Activated CD8-positive, alpha-beta memory T cell treated with anti-CD3 and anti-CD28 coated beads, Interleukin-2, amount 10 ng/mL, durations not matched to agents 7 days and 5 days (primary cell): ENCODE measurements around the gene FBRSL1. TPM values are rescaled to one million over a fixed set of nuclear protein-coding genes. Genes with fewer than 3 reads are reported as not detected.
"Not testable (repeated sequence)": the region's sequence is repeated elsewhere in the genome, so short reads cannot be mapped to it uniquely, and the experiment has no call there.

Source experiments
- ATAC-seq: fragments of 150-1000 bp; cut with Tn5 transposase; one replicate; pipeline ENCODE4 v1.10.0; 2021; ENCODE audit warnings: moderate library complexity
- CTCF ChIA-PET: fragments of 350-600 bp; sonication (Branson Sonifier 250); formaldehyde crosslinking; loops from one replicate; lab custom pipeline; 2021; ENCODE audit warnings: antibody characterized with exemption; lab: Charles Lee
- DNase-seq: peaks from one replicate; pipeline ENCODE4 v3.0.0-alpha.2; 2020
- H3K27ac Mint-ChIP-seq: one replicate; pipeline ENCODE4 v1.8.0; 2021; ENCODE audit warnings: mild to moderate bottlenecking, mixed read lengths
- H3K27me3 Mint-ChIP-seq: one replicate; pipeline ENCODE4 v1.8.0; 2021; ENCODE audit warnings: mixed read lengths
- H3K36me3 Mint-ChIP-seq: one replicate; pipeline ENCODE4 v1.8.0; 2021; ENCODE audit warnings: mild to moderate bottlenecking, mixed read lengths
- H3K4me1 Mint-ChIP-seq: one replicate; pipeline ENCODE4 v1.8.0; 2021; ENCODE audit warnings: mixed read lengths
- H3K4me3 Mint-ChIP-seq: one replicate; pipeline ENCODE4 v1.8.0; 2021; ENCODE audit warnings: mild to moderate bottlenecking, moderate library complexity, mixed read lengths
- H3K9me3 Mint-ChIP-seq: one replicate; pipeline ENCODE4 v1.8.0; 2022; ENCODE audit warnings: low read depth, mixed read lengths
- total RNA-seq, 2 experiments: library from RNA; stranded (reverse); gene quantifications; one replicate each; pipeline ENCODE4 v1.2.3, GENCODE V29; 2021

FBRSL1 gene
- total RNA-seq, 2 experiments from 2014 or later: 48.1 to 48.6 TPM

DNA sequence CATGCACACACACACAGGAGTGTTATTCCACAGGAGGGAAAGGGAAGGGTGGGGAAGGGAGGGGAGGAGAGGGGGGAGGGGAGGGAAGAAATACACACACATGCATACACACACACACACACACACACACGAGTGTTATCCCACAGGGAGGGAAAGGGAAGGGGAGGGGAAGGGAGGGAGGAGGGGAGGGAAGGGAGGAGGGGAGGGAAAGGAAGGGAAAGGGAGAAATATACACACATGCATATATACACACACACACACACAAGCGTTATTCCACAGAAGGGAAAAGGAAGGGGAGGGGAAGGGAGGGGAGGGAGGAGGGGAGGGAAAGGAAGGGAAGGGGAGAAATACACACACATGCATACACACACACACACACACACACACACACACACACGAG, 19.6 kb upstream of the FBRSL1 start:
- ATAC-seq (no peak), DNase-seq (no peak)
- peaks cover 20% of the 10 kb centered on the region for H3K4me1 Mint-ChIP-seq
- H3K9me3 Mint-ChIP-seq: no peaks in the 10 kb centered on the region
- CTCF ChIA-PET: no interaction called here
- H3K27me3 Mint-ChIP-seq: peaks cover 15% of the 10 kb centered on the region
- no peaks in the 10 kb centered on the region for H3K36me3 Mint-ChIP-seq
- H3K27ac Mint-ChIP-seq: no peak overlapping the region
- H3K4me3 Mint-ChIP-seq: no peak overlapping the region

DNA sequence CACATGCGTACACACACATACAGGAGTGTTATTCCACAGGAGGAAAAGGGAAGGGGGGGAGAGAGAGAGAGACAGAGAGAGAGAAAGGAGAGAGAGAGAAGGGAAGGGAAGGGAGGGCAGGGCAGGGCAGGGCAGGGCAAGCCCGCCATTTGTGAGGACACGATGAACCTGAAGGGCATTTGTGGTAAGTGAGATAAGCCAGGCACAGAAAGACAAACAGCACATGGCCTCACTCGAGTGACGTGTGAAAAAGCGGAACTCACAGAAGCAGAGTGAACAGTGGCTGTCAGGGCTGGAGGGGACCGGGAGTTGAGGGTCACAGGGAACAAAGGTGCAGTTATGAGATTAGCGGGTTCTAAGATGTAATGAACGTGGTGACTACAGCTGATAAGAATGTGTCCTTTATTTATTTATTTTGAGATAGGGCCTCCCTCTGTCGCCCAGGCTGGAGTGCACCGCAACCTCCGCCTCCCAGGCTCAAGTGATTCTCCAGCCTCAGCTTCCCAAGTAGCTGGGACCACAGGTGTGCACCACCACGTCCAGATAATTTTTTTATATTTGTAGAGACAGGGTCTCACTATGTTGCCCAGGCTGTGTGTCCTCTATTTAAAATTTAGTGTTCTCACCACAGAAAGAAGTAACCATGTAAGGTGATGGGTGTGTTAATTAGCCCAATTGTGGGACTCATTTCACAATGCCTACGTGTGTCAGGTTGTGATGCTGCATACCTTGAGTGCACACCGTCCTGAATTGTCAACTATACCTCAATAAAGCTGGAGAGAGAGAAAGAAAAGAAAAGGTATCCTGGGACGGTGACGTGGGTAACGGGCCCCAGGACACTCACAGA, 18.7 kb upstream of the FBRSL1 start:
- Mint-ChIP-seq H3K27ac (peak overlapping the region; percentile 28), H3K4me3 (no peak overlapping the region), H3K27me3 (peaks cover 15% of the 10 kb centered on the region), H3K9me3 (no peaks in the 10 kb centered on the region), H3K36me3 (no peaks in the 10 kb centered on the region), H3K4me1 (peaks cover 27% of the 10 kb centered on the region)
- CTCF ChIA-PET: interaction anchor here (1.1 kb wide), 1 partner anchor 48 kb away, joined by 3 read pairs; no protein-coding TSS in a partner anchor
- ATAC-seq (no peak), DNase-seq (no peak)

DNA sequence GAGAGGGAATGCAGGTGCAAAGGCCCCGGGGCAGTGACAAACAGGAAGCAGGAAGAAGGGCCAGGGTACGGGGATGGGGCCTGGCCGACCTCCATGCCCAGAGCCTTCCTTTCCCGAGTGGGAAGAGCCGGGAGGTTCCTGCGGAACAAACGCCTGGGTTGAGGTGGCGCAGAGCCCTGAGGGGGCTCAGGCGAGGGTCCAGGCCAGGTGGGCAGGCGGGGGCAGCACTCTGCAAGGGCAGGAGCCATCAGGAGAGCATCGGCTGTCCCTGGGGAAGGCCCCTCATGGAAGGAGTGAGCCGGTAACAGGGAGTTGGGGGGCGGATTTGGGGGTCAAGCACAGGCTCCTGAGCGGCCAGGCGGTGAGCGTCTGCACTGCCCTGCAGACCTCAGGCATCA, 18.1 kb upstream of the FBRSL1 start:
- DNase-seq (no peak), ATAC-seq (no peak)
- CTCF ChIA-PET: interaction anchor here (1.1 kb wide), 1 partner anchor 47 kb away, joined by 3 read pairs; no protein-coding TSS in a partner anchor
- H3K27me3 Mint-ChIP-seq: peaks cover 15% of the 10 kb centered on the region
- no peaks in the 10 kb centered on the region for H3K9me3 Mint-ChIP-seq
- no peak overlapping the region for H3K4me3 Mint-ChIP-seq
- peak overlapping the region; percentile 1 for H3K27ac Mint-ChIP-seq
- H3K36me3 Mint-ChIP-seq: no peaks in the 10 kb centered on the region
- H3K4me1 Mint-ChIP-seq: peaks cover 33% of the 10 kb centered on the region

DNA sequence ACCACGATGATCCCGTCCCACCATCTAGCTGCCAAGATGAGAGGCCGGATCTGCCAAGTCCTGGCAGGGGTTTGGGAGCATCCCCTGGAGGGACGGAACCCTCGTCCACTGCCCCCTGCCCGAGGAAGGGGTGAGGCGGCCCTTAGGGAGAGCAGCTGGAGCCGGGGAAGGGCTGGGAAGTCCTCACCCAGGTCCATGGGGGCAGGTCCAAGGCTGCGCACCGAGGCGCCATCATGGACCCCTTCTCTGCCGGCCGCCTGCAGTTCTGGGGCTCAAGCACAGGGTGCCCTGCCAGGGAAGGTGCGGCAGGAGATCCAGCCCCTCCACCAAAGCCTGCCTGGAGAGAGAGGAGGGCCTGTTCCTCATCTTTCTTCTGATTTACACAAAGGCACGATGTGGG, 17.6 kb upstream of the FBRSL1 start:
- H3K9me3 Mint-ChIP-seq: no peaks in the 10 kb centered on the region
- H3K27ac Mint-ChIP-seq: peak overlapping the region; percentile 62
- DNase-seq (no peak), ATAC-seq (no peak)
- H3K4me1 Mint-ChIP-seq: peaks cover 38% of the 10 kb centered on the region
- H3K4me3 Mint-ChIP-seq: peak overlapping the region; percentile 56
- peaks cover 15% of the 10 kb centered on the region for H3K27me3 Mint-ChIP-seq
- H3K36me3 Mint-ChIP-seq: no peaks in the 10 kb centered on the region
- CTCF ChIA-PET: interaction anchor here (1.1 kb wide), 1 partner anchor 47 kb away, joined by 3 read pairs; no protein-coding TSS in a partner anchor

DNA sequence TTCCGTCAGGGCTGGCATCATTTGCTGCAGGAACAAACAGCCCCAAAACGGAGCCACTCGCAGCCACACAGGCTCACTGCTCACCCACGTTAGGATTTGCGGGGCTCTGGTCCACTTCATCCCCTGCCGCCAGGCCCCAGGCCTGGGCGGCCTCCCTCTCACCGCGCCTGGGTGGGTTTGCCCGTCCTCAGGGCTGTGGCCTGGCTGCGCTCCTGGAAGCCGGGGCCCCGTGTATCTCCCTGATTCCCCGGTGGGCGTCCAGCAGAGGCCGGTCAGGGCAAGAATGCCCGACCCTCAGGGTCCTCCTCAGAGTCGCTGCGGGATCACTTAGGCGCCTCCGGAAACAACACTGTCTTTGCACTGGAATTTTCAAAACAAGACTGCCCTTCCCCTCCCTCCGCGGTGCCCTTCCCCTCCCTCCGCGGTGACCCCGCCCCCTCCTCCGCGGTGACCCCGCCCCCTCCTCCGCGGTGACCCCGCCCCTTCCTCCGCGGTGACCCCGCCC, 15.7 kb upstream of the FBRSL1 start:
- peaks cover 9% of the 10 kb centered on the region for H3K27me3 Mint-ChIP-seq
- CTCF ChIA-PET: no interaction called here
- H3K27ac Mint-ChIP-seq: peak overlapping the region; percentile 59
- DNase-seq (peak; percentile 58), ATAC-seq (peak; percentile 43)
- H3K4me1 Mint-ChIP-seq: peaks cover 39% of the 10 kb centered on the region
- H3K36me3 Mint-ChIP-seq: no peaks in the 10 kb centered on the region
- no peaks in the 10 kb centered on the region for H3K9me3 Mint-ChIP-seq
- H3K4me3 Mint-ChIP-seq: peak overlapping the region; percentile 64

DNA sequence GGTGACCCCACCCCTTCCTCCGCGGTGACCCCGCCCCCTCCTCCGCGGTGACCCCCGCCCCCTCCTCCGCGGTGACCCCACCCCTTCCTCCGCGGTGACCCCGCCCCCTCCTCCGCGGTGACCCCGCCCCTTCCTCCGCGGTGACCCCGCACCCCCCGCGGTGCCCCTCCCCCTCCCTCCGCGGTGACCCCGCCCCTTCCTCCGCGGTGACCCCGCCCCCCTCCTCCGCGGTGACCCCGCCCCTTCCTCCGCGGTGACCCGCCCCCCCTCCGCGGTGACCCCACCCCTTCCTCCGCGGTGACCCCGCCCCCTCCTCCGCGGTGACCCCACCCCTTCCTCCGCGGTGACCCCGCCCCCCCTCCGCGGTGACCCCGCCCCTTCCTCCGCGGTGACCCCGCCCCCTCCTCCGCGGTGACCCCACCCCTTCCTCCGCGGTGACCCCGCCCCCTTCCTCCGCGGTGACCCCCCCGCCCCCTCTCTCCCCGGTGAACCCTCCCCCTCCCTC, 15.1 kb upstream of the FBRSL1 start:
- ATAC-seq, H3K27me3 Mint-ChIP-seq, H3K9me3 Mint-ChIP-seq, CTCF ChIA-PET, H3K27ac Mint-ChIP-seq, H3K36me3 Mint-ChIP-seq, DNase-seq, H3K4me3 Mint-ChIP-seq: not testable (repeated sequence)
- peaks cover 34% of the 10 kb centered on the region for H3K4me1 Mint-ChIP-seq

DNA sequence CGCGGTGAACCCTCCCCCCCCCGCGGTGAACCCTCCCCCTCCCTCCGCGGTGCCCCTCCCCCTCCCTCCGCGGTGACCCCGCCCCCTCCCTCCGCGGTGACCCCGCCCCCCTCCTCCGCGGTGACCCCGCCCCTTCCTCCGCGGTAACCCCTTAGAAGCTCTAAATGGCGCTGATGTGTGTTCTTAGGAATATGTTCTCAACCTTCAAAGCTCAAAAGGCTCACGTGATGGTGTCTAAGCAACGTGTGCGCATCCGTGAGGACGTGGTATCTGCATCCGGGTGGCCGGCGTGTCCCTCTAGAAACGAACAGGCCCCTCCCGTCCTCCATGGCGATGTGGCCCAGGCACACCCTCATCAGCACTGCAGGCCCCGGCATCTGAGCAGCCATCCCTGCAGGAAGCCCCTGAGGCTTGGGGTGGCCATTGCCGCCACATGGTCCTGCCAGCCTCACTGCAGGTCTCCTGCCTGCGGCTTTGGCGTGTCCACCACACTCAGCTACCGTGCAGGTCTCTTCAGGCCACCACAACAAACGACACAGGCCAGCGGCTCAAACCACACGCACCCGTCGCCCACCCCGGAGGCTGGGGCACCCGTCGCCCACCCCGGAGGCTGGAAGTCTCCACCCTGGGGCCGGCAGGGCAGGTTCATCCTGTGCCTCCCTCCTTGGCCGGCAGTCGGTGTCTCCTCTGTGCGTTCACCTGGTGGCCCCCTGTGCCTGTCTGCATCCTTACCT, 14.5 kb upstream of the FBRSL1 start:
- no peaks in the 10 kb centered on the region for H3K9me3 Mint-ChIP-seq
- ATAC-seq (peak; percentile 62), DNase-seq (peak; percentile 73)
- H3K27ac Mint-ChIP-seq: peak overlapping the region; percentile 78
- no peaks in the 10 kb centered on the region for H3K27me3 Mint-ChIP-seq
- peak overlapping the region; percentile 52 for H3K4me3 Mint-ChIP-seq
- CTCF ChIA-PET: interaction anchor here (0.9 kb wide), 1 partner anchor 12 kb away, joined by 3 read pairs; no protein-coding TSS in a partner anchor
- H3K36me3 Mint-ChIP-seq: no peaks in the 10 kb centered on the region
- H3K4me1 Mint-ChIP-seq: peaks cover 33% of the 10 kb centered on the region

DNA sequence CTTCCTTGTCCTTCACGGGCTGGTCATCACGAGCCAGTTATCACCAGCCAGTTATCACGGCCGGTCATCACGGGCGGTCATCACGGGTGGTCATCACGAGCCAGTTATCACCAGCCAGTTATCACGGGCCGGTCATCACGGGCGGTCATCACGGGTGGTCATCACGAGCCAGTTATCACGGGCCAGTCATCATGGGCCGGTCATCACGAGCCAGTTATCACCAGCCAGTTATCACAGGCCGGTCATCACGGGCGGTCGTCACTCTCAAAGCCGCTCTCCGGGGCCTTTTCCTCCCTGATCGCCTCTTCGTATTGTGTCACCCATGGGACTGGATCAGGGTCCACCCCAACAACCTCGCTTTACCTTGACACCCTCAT, 13.9 kb upstream of the FBRSL1 start:
- no peaks in the 10 kb centered on the region for H3K36me3 Mint-ChIP-seq
- peak overlapping the region; percentile 32 for H3K4me3 Mint-ChIP-seq
- CTCF ChIA-PET: interaction anchor here (0.9 to 1.6 kb wide), 2 partner anchors 11 to 85 kb away, joined by 3 read pairs; no protein-coding TSS in a partner anchor
- peaks cover 33% of the 10 kb centered on the region for H3K4me1 Mint-ChIP-seq
- H3K27me3 Mint-ChIP-seq: no peaks in the 10 kb centered on the region
- no peaks in the 10 kb centered on the region for H3K9me3 Mint-ChIP-seq
- H3K27ac Mint-ChIP-seq: peak overlapping the region; percentile 66
- DNase-seq: no peak
- ATAC-seq: no peak

DNA sequence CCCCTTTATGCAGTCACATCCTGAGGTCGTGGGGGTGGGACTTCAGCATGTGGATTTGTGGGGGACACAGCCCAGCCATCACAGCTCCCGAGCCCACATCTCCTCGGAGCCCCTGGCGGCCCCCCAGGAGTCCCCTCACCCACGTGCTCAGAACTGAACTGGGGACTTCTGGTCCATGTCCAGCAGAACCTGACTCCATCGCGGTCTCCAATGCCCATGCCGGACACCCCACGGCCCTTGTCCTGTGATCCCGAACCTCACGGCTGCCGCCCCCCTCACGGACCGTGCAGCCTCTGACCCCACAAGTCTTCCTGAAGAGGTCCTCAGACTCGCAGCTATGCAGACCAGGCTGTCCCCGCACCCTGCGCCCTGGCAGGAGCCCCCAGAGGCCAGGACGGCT, 13.5 kb upstream of the FBRSL1 start:
- CTCF ChIA-PET: interaction anchor here (0.7 to 1.6 kb wide), 2 partner anchors 11 to 85 kb away, joined by 3 read pairs; no protein-coding TSS in a partner anchor
- Mint-ChIP-seq H3K27ac (peak overlapping the region; percentile 46), H3K9me3 (no peaks in the 10 kb centered on the region), H3K4me3 (no peak overlapping the region), H3K36me3 (no peaks in the 10 kb centered on the region), H3K4me1 (peaks cover 31% of the 10 kb centered on the region), H3K27me3 (no peaks in the 10 kb centered on the region)
- DNase-seq (no peak), ATAC-seq (no peak)

DNA sequence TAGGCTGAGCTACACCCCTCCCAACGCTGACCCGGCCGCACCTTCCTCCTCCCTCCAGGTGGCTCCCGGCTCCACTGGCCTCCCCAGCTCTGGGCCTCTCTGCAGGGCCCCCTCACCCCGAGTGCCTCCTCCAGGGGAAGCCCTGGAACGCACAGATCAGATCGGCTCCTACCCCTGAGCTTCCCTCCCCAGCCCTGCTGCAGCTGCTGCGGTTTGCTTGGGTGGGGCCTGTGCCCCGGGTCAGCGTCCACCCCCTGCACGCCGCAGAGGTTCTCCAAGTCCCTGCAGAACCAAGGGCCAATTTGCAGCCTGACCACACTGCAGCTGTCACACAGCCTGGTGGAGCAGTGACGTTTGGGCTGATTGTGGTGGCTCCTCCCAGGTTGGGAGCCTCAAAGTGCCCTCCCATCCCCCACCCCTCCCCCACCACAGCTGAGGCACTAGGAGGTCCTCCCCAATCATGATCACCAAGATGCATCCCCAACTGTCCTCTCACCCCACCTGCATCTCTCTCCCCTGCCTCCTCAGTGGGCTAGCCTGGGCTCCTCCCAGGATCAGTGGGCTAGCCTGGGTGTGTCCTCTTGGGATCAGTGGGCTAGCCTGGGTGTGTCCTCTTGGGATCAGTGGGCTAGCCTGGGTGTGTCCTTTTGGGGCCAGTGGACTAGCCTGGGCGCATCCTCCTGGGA, 12.8 kb upstream of the FBRSL1 start:
- Mint-ChIP-seq H3K36me3 (no peaks in the 10 kb centered on the region), H3K27me3 (no peaks in the 10 kb centered on the region), H3K27ac (peak overlapping the region; percentile 46), H3K4me1 (peaks cover 27% of the 10 kb centered on the region), H3K9me3 (no peaks in the 10 kb centered on the region), H3K4me3 (no peak overlapping the region)
- ATAC-seq (peak; percentile 29), DNase-seq (peak; percentile 62)
- CTCF ChIA-PET: interaction anchor here (0.7 to 1.7 kb wide), 3 partner anchors 10 to 84 kb away, joined by 3 to 5 read pairs (median 3); no protein-coding TSS in a partner anchor

DNA sequence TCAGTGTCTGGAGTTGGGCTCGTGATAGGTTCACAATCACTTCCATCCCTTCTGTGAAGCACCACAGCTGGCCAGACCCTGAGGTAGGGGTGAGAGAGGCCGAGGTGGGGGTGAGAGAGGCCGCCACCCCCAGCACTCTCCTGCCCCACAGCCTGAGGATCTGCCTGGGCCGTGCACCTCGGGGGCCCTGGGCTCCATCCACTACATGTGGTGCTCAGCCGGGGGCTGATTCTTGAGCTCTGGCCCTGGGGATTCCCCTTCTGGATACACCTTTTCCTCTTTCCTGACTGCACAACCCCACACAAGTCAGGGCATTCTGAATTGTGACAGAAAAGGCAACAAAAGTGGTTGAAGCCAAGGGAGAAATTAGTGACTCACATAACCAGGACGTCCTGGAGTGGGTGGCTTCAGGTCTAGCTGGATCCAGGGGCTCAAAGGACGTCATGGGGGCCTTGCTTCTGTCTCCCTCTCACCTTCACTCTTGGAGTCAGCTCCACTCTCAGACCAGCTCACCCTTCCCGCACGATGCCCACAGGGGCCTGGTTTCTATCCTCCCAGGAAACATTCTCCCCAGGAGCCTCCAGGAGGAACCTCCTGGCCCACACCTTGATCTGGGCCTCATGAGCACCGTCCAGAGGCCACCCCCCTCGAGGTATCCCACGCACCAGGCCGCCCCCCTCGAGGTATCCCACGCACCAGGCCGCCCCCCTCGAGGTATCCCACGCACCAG, 12.1 kb upstream of the FBRSL1 start:
- Mint-ChIP-seq H3K4me3 (no peak overlapping the region), H3K27me3 (no peaks in the 10 kb centered on the region), H3K36me3 (no peaks in the 10 kb centered on the region), H3K9me3 (no peaks in the 10 kb centered on the region), H3K27ac (no peak overlapping the region), H3K4me1 (peaks cover 25% of the 10 kb centered on the region)
- ATAC-seq: no peak
- CTCF ChIA-PET: interaction anchor here (0.7 to 1.7 kb wide), 3 partner anchors 8 to 83 kb away, joined by 3 to 5 read pairs (median 4); no protein-coding TSS in a partner anchor
- DNase-seq: no peak

DNA sequence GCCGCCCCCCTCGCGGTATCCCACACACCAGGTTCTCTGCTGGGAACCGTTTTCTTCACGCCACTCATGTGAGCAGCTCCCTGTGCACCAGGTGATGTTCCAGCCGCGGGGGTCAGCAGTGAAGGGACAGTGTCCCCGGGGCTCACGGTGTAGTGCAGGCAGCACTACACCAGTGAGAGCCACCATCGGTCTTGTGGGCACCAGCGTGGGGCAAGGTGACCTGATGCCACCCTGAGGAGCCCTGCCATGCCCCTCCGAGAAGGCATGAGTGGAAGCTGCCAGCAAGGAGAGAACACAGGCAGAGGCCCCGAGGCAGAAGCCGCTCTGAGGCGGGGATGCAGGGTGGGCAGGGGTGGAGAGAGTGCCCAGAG, 11.5 kb upstream of the FBRSL1 start:
- Mint-ChIP-seq H3K4me3 (no peak overlapping the region), H3K27me3 (no peaks in the 10 kb centered on the region), H3K4me1 (peaks cover 25% of the 10 kb centered on the region), H3K36me3 (no peaks in the 10 kb centered on the region), H3K27ac (no peak overlapping the region), H3K9me3 (no peaks in the 10 kb centered on the region)
- ATAC-seq: no peak
- no peak for DNase-seq
- CTCF ChIA-PET: interaction anchor here (0.7 to 1.7 kb wide), 2 partner anchors 8 to 9 kb away, joined by 4 to 5 read pairs; no protein-coding TSS in a partner anchor
